CD8-positive, alpha-beta memory T cell (primary cell): Measurements from ENCODE around the gene FGFBP1. TPM values are rescaled to one million over a fixed set of nuclear protein-coding genes. Genes with fewer than 3 reads are reported as not detected.
"Not testable (repeated sequence)": the region's sequence is repeated elsewhere in the genome, so short reads cannot be mapped to it uniquely, and the experiment has no call there.

ENCODE experiments used
- CTCF ChIA-PET: fragments of 350-600 bp; sonication (Branson Sonifier 250); formaldehyde crosslinking; loops from one replicate; lab custom pipeline; 2021; ENCODE audit warnings: antibody characterized with exemption; lab: Charles Lee
- POLR2A ChIA-PET: fragments of 350-600 bp; sonication (Branson Sonifier 250); formaldehyde crosslinking; loops from one replicate; lab custom pipeline; 2021; ENCODE audit warnings: antibody characterized with exemption; lab: Charles Lee
- DNase-seq, 5 donors: peaks; one replicate each; pipeline versions ENCODE4 v3.0.0 to v3.0.0-alpha.2; 2020 to 2022; ENCODE audit warnings: mixed read lengths in 1 of 5
- H3K27ac ChIP-seq: one replicate; pipeline ENCODE4 v1.7.0; 2013; ENCODE audit warnings: low read depth, mild to moderate bottlenecking, low read length, moderate library complexity
- H3K27me3 ChIP-seq: 2 replicates; pipeline ENCODE4 v1.7.0; 2013; ENCODE audit warnings: low read length, mild to moderate bottlenecking; ENCODE audit not compliant: insufficient read depth, poor library complexity, severe bottlenecking
- H3K36me3 ChIP-seq: 2 replicates; pipeline ENCODE4 v1.7.0; 2013; ENCODE audit warnings: mild to moderate bottlenecking, low read length, moderate library complexity; ENCODE audit not compliant: insufficient read depth
- H3K4me1 ChIP-seq: 2 replicates; pipeline ENCODE4 v1.7.0; 2013; ENCODE audit warnings: mild to moderate bottlenecking, low read length, moderate library complexity; ENCODE audit not compliant: insufficient read depth
- H3K4me3 ChIP-seq: 2 replicates; pipeline ENCODE4 v1.7.0; 2013; ENCODE audit warnings: mild to moderate bottlenecking, low read length
- H3K9me3 ChIP-seq: 2 replicates; pipeline ENCODE4 v1.7.0; 2013; ENCODE audit warnings: mild to moderate bottlenecking, low read length
- H3K27ac Mint-ChIP-seq, 8 donors: one replicate each; pipeline ENCODE4 v1.8.0; 2020 to 2021; ENCODE audit warnings: mixed read lengths in 8 of 8, mild to moderate bottlenecking in 6 of 8, inconsistent platforms in 3 of 8, moderate library complexity in 3 of 8
- H3K27me3 Mint-ChIP-seq, 2 donors: one replicate each; pipeline ENCODE4 v1.8.0; 2020 to 2021; ENCODE audit warnings: mixed read lengths in 2 of 2, mild to moderate bottlenecking in 1 of 2, moderate library complexity in 1 of 2
- H3K36me3 Mint-ChIP-seq, 3 donors: one replicate each; pipeline ENCODE4 v1.8.0; 2020 to 2021; ENCODE audit warnings: mixed read lengths in 3 of 3, inconsistent platforms in 1 of 3, mild to moderate bottlenecking in 1 of 3
- H3K4me1 Mint-ChIP-seq, 3 donors: one replicate each; pipeline ENCODE4 v1.8.0; 2020 to 2021; ENCODE audit warnings: mixed read lengths in 3 of 3, inconsistent platforms in 1 of 3, mild to moderate bottlenecking in 1 of 3
- H3K4me3 Mint-ChIP-seq, 7 donors: one replicate each; pipeline ENCODE4 v1.8.0; 2020 to 2021; ENCODE audit warnings: mixed read lengths in 7 of 7, mild to moderate bottlenecking in 6 of 7, moderate library complexity in 4 of 7, inconsistent platforms in 2 of 7
- H3K9me3 Mint-ChIP-seq, 5 donors: one replicate each; pipeline ENCODE4 v1.8.0; 2020 to 2022; ENCODE audit warnings: mixed read lengths in 5 of 5, mild to moderate bottlenecking in 3 of 5, moderate library complexity in 2 of 5, inconsistent platforms in 1 of 5
- polyA plus RNA-seq: library from polyadenylated mRNA; unstranded; fragments of 300-500 nt; fragmentation: Illumina TruSeq; gene quantifications from one replicate; pipeline ENCODE4 v1.2.3, GENCODE V29; 2021
- total RNA-seq, 2 experiments: library from RNA; stranded (reverse); gene quantifications; one replicate each; pipeline ENCODE4 v1.2.3, GENCODE V29; 2021

FGFBP1 gene
- total and polyA plus RNA-seq, 3 experiments from 2014 or later = not detected

- Histone ChIP-seq H3K4me3 (no peak overlapping the region), H3K9me3 (no peaks in the 10 kb centered on the region), H3K36me3 (no peaks in the 10 kb centered on the region), H3K27ac (no peak overlapping the region), H3K27me3 (no peaks in the 10 kb centered on the region), H3K4me1 (no peaks in the 10 kb centered on the region)
- ChIA-PET POLR2A (no interaction called here), CTCF (no interaction called here)
- Mint-ChIP-seq H3K27ac (peak overlapping the region in 1 of 8 donors; percentile 29), H3K4me1 (no peaks in the 10 kb centered on the region), H3K27me3 (peaks cover 4 to 35% of the 10 kb centered on the region in 2 donors), H3K9me3 (no peaks in the 10 kb centered on the region), H3K36me3 (no peaks in the 10 kb centered on the region), H3K4me3 (no peak overlapping the region)
- DNase-seq = no peak
Observed at GRCh38 chr4:15928883-15929282, 9.7 kb downstream of the FGFBP1 start.

GRCh38 chr4:15926486-15926885 lies 12.1 kb downstream of the FGFBP1 start:
- H3K27ac ChIP-seq = no peak overlapping the region
- H3K9me3 Mint-ChIP-seq = no peaks in the 10 kb centered on the region
- no peaks in the 10 kb centered on the region for H3K4me1 ChIP-seq
- H3K4me3 Mint-ChIP-seq = no peak overlapping the region
- H3K4me1 Mint-ChIP-seq = no peaks in the 10 kb centered on the region
- DNase-seq = no peak
- CTCF ChIA-PET = no interaction called here
- no peaks in the 10 kb centered on the region for H3K36me3 Mint-ChIP-seq
- peaks cover 4 to 32% of the 10 kb centered on the region in 2 donors for H3K27me3 Mint-ChIP-seq
- H3K27ac Mint-ChIP-seq = no peak overlapping the region
- no peaks in the 10 kb centered on the region for H3K9me3 ChIP-seq
- no peaks in the 10 kb centered on the region for H3K36me3 ChIP-seq
- POLR2A ChIA-PET = no interaction called here
- H3K27me3 ChIP-seq = no peaks in the 10 kb centered on the region
- H3K4me3 ChIP-seq = no peak overlapping the region

GRCh38 chr4:15925830-15926229 lies 12.7 kb downstream of the FGFBP1 start:
- Histone ChIP-seq H3K27me3 (no peaks in the 10 kb centered on the region), H3K9me3 (no peaks in the 10 kb centered on the region), H3K36me3 (no peaks in the 10 kb centered on the region), H3K4me1 (no peaks in the 10 kb centered on the region), H3K4me3 (no peak overlapping the region), H3K27ac (no peak overlapping the region)
- Mint-ChIP-seq H3K27me3 (peaks cover 4 to 26% of the 10 kb centered on the region in 2 donors), H3K9me3 (no peaks in the 10 kb centered on the region), H3K4me1 (no peaks in the 10 kb centered on the region), H3K27ac (no peak overlapping the region), H3K36me3 (no peaks in the 10 kb centered on the region), H3K4me3 (no peak overlapping the region)
- ChIA-PET POLR2A (no interaction called here), CTCF (interaction anchor here (0.5 kb wide), 1 partner anchor 992 kb away, joined by 3 read pairs; no protein-coding TSS in a partner anchor)
- no peak for DNase-seq

GRCh38 chr4:15921592-15921932 lies 17.0 kb downstream of the FGFBP1 start:
- Histone ChIP-seq H3K27me3 (no peaks in the 10 kb centered on the region), H3K27ac (no peak overlapping the region), H3K36me3 (no peaks in the 10 kb centered on the region), H3K4me1 (no peaks in the 10 kb centered on the region), H3K4me3 (no peak overlapping the region), H3K9me3 (no peaks in the 10 kb centered on the region)
- Mint-ChIP-seq H3K27me3 (peaks cover 9 to 31% of the 10 kb centered on the region in 2 donors), H3K4me3 (no peak overlapping the region), H3K36me3 (no peaks in the 10 kb centered on the region), H3K4me1 (no peaks in the 10 kb centered on the region), H3K9me3 (no peaks in the 10 kb centered on the region), H3K27ac (no peak overlapping the region)
- POLR2A ChIA-PET = no interaction called here
- no peak for DNase-seq
- CTCF ChIA-PET = no interaction called here

GRCh38 chr4:15920723-15921591 lies 17.6 kb downstream of the FGFBP1 start:
- no peak overlapping the region for H3K27ac ChIP-seq
- H3K36me3 ChIP-seq = no peaks in the 10 kb centered on the region
- H3K27ac Mint-ChIP-seq = no peak overlapping the region
- H3K4me3 Mint-ChIP-seq = no peak overlapping the region
- no peak overlapping the region for H3K4me3 ChIP-seq
- no peaks in the 10 kb centered on the region for H3K36me3 Mint-ChIP-seq
- H3K27me3 ChIP-seq = no peaks in the 10 kb centered on the region
- no peaks in the 10 kb centered on the region for H3K4me1 Mint-ChIP-seq
- H3K27me3 Mint-ChIP-seq = peaks cover 9 to 34% of the 10 kb centered on the region in 2 donors
- DNase-seq = no peak
- POLR2A ChIA-PET = no interaction called here
- H3K4me1 ChIP-seq = no peaks in the 10 kb centered on the region
- no peaks in the 10 kb centered on the region for H3K9me3 ChIP-seq
- CTCF ChIA-PET = no interaction called here
- H3K9me3 Mint-ChIP-seq = peaks cover 0 to 3% (median 0%) of the 10 kb centered on the region in 5 donors

GRCh38 chr4:15918484-15919129 lies 19.9 kb downstream of the FGFBP1 start:
- H3K36me3 Mint-ChIP-seq = no peaks in the 10 kb centered on the region
- no peaks in the 10 kb centered on the region for H3K4me1 ChIP-seq
- no peak overlapping the region for H3K4me3 ChIP-seq
- no peak overlapping the region for H3K27ac ChIP-seq
- CTCF ChIA-PET = interaction anchor here (1.2 kb wide), 1 partner anchor 36 kb away, joined by 4 read pairs; no protein-coding TSS in a partner anchor
- H3K27me3 ChIP-seq = no peaks in the 10 kb centered on the region
- H3K27me3 Mint-ChIP-seq = peaks cover 11 to 37% of the 10 kb centered on the region in 2 donors
- no peak for DNase-seq
- H3K27ac Mint-ChIP-seq = no peak overlapping the region
- H3K4me1 Mint-ChIP-seq = no peaks in the 10 kb centered on the region
- no peak overlapping the region for H3K4me3 Mint-ChIP-seq
- H3K9me3 Mint-ChIP-seq = peaks cover 0 to 7% (median 0%) of the 10 kb centered on the region in 5 donors
- POLR2A ChIA-PET = no interaction called here
- H3K9me3 ChIP-seq = no peaks in the 10 kb centered on the region
- no peaks in the 10 kb centered on the region for H3K36me3 ChIP-seq

- CTCF ChIA-PET = interaction anchor here (1.3 kb wide), 2 partner anchors 18 to 35 kb away, joined by 3 read pairs; no protein-coding TSS in a partner anchor
- H3K9me3 ChIP-seq = no peaks in the 10 kb centered on the region
- no peaks in the 10 kb centered on the region for H3K4me1 Mint-ChIP-seq
Observed at GRCh38 chr4:15917297-15917696, 21.2 kb downstream of the FGFBP1 start.

GRCh38 chr4:15916358-15916757 lies 22.2 kb downstream of the FGFBP1 start:
- H3K9me3 Mint-ChIP-seq, H3K4me1 ChIP-seq, H3K27ac ChIP-seq, H3K4me1 Mint-ChIP-seq, H3K27me3 ChIP-seq, H3K36me3 Mint-ChIP-seq, H3K27ac Mint-ChIP-seq, DNase-seq, POLR2A ChIA-PET, H3K36me3 ChIP-seq, H3K9me3 ChIP-seq, H3K4me3 ChIP-seq, H3K4me3 Mint-ChIP-seq: not testable (repeated sequence)
- H3K27me3 Mint-ChIP-seq = peaks cover 11 to 44% of the 10 kb centered on the region in 2 donors
- CTCF ChIA-PET = interaction anchor here (1.3 kb wide), 1 partner anchor 34 kb away, joined by 3 read pairs; no protein-coding TSS in a partner anchor

More at GRCh38 chr4:15917297-15917696, 21.2 kb downstream of the FGFBP1 start:
- Histone ChIP-seq H3K27ac (no peak overlapping the region), H3K4me3 (no peak overlapping the region), H3K36me3 (no peaks in the 10 kb centered on the region), H3K4me1 (no peaks in the 10 kb centered on the region), H3K27me3 (no peaks in the 10 kb centered on the region)
- Mint-ChIP-seq H3K36me3 (no peaks in the 10 kb centered on the region), H3K4me3 (no peak overlapping the region), H3K27me3 (peaks cover 11 to 37% of the 10 kb centered on the region in 2 donors), H3K9me3 (peaks cover 0 to 7% (median 0%) of the 10 kb centered on the region in 5 donors), H3K27ac (peak overlapping the region in 1 of 8 donors; percentile 41)
- no peak for DNase-seq
- POLR2A ChIA-PET = no interaction called here
